Fibroblast of skin of left quadriceps (primary cell): ENCODE measurements around the gene UVRAG.
"Not testable (repeated sequence)": the region's sequence is repeated elsewhere in the genome, so short reads cannot be mapped to it uniquely, and the experiment has no call there.

ENCODE experiments used
- DNase-seq, 2 experiments: peaks; one replicate each; pipeline ENCODE4 v3.0.0-alpha.2; 2013; ENCODE audit warnings: low read depth in 2 of 2

UVRAG gene

DNA sequence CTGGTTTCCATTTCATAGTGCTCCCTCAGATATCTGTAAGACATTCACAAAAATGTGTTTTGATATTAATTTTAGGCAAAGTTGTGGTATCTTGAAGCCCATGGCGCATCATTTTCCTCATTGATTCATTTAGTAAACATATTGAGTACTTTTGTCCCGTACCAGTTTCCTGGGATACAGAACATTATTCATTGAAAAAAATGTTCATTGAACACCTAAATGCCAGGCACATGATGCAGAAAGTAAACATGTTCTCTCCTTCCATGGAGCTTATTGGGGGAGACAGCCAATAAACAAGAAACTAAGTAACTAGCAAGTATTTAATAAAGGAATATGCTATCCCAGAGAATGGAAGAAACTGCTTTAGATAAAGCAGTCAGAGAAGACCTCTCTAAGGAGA, 195.0 kb downstream of the UVRAG start:
- no peak for DNase-seq

GRCh38 chr11:76013526-76013925, 198.5 kb downstream of the UVRAG start:
- no peak for DNase-seq

DNA sequence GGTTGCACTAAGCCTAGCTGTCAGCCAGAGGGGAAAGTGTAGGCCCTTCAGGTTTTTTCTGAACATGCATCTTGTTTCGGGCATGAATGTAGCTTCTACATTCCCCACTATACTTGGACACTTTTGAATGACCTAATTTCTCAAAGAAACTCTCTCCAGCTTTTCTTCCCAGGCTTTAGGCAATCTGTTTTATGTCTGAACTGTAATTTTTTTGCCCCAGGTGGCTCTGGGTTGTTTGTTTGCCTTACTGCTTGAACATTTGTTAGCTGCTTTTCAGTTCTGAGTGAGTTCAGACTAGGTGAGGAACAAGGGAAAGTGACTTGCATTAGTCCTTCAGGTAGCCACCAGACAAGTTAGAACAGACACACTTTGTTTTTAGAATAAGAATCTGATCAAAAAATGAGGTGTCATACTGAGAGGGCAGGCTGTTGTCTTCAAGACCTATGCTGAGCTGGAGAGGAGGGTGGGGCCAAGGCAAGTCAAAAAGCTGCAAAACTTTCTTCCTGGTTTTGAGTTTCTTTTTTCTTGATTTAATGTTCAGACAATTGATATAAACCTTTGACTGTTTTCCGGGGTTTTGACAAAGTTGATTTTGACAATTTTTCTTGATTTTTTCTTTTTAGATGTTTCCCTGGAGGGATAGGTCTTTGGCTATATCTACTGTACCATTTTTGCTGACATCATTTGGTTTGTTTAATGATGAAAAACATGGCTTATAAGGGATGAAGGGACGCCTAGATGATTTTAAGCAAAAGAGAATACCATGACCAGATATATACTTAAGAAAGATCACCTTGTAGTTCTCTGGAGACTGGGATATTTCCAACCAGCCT, 208.4 kb downstream of the UVRAG start:
- no peak for DNase-seq

GRCh38 chr11:76025068-76025467, 210.1 kb downstream of the UVRAG start:
- peak; percentile 91 to 92 for DNase-seq

DNA sequence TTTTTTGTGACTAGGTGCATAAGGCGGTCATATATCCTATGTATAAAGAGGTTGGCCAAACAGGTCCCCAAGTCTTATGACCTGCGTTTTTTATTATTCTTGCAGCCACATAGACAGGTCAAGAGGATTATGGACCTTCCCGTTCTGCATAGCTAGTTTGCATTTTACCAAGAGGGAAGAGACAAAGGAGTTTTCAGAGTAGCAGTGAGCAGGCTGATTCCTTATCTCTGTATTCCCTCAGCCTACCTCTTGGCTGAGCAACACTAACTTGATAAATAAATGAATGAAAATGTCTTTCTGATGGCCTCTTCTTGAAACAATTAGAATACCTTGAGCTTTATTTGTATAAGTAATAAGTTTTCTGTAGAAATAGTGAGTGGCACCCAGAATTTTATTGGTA, 210.8 kb downstream of the UVRAG start:
- no peak for DNase-seq

GRCh38 chr11:76026281-76026680, 211.3 kb downstream of the UVRAG start:
- no peak for DNase-seq

- no peak for DNase-seq
Measured at GRCh38 chr11:76026862-76027261, 211.9 kb downstream of the UVRAG start.

- DNase-seq, result no peak
Measured at GRCh38 chr11:76030286-76030685, 215.3 kb downstream of the UVRAG start.

DNA sequence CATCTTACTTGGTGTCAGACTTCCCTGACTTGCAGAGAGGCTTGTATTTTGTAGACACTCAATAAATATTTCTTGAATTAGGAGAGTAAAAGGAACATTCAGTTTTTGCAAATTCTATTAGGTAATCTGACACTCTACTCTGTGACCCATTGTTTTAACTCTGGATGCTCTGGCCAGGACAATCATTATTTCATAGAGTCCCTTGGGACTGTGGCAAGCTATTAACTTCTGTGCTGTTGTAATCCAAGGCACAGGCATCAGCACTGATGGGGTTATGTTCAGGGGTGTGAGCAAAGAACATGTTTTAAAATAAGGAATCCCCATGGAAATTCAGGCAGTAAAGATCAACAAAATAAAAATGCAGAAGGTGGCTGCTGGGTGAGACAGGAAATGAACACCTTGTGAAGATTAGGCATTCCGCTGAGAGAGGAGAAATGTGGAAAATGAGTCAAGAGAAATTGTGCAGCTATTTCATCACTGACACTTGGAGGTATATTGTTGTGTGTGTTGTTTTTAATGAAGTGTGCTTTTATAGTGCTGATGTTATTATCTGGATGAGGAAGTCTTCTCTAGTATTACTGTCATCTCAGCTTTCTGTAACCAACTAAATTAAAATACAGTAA, 216.1 kb downstream of the UVRAG start:
- DNase-seq, result no peak

DNA sequence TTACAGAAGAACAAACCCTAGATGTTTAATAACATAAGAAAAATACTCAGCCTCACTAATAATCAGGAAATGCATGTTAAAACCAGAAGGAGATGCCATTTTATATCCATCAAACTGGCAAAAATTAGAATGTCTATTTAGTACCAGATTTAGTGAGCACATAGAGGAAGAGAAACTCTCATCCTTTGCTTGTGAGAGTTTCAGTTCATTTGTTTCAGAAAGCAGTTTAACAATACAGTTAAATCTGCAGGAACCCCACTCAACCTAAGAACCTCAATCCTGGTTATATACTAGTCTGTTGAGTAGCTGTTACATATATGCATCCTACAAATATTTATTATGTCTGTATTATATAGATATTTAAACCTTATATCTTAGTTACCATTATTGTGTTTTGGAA, 218.7 kb downstream of the UVRAG start:
- DNase-seq, result no peak

DNA sequence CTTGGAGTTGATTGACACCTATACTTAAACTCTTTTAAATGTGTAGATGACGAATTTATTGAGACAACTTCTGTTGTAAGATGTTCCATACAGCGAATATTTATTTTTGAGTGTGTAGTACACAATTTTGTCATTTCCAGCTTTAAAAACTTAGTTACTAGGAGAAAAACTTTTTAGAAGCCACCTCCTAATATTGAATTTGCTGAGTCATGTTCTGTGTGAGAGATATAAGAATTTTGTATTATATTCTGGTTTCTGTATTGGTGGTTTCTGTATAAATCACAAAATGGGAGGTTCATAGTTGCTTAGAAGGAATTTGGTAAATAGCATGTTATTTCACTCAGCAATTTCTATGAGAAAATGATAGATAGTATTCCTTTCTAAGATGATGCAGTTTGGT, 220.0 kb downstream of the UVRAG start:
- no peak for DNase-seq

GRCh38 chr11:76038608-76039007, 223.6 kb downstream of the UVRAG start:
- DNase-seq, result no peak

DNA sequence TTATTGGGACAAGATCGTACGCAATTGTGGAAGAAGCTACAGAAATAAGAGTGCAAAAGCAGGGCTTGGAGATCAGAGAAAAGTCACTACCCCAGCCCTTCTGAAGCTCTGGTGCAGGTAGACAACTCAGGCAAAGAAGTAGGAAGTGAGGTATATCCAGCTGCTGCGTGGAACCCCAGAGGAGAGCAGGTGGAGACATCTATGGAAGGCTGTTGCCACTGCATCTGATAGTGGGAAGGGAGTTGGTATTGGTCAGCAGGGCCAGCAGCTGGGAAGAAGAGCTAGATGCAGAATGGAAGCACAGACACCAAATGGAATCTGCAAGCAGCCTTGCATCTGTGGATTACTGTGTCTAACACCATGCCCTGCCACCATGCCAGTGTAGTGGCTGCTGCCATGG, 226.2 kb downstream of the UVRAG start:
- no peak for DNase-seq

DNA sequence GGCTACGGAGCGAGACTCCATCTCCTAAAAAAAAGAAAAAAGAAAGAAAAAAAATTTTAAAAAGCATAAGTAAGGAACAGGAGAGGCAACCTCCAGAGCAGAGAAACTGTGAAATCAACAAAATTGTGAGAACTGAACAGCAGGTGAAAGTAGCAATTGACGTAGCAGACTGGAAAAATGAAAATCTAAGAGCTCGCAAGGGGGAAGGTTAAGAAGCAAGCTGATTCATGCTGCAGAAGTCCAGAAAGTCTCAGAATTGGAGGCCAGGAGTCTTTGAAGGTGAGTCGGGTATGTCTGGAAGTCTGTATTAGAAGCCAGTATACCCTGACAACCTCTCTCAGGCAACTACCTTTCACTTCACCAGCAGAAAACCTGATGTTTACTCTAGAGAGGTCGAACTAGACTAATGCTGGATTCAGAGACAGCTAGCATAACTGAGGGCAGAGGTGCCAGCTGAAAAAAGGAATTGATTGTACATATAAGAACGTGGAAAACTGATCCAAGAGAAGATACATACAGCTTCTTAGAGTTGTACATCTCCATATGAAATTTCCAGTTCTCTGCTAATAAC, 229.8 kb downstream of the UVRAG start:
- no peak for DNase-seq

GRCh38 chr11:76047231-76047630, 232.2 kb downstream of the UVRAG start:
- no peak for DNase-seq

GRCh38 chr11:76047766-76048165, 232.8 kb downstream of the UVRAG start:
- DNase-seq, result no peak

DNA sequence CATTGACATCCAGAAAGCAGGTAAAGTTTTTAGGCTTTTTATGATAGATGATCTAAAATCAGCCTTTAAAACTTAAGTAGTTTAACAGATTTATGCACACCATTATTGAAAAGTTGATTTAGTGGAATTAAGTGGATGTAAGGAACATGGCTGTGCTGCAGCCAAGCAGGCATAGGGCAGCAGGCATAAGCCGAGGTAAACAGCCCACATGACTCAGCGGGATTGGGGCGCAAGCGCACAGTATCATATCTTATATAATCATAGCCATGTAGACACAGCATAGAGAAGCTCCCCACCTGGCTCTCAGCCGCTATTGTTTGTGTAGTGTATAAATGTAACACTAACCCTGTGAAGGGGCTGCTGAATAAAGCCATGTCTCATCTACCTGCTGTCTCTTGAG, 233.8 kb downstream of the UVRAG start:
- DNase-seq, result no peak

GRCh38 chr11:76049511-76049910, 234.5 kb downstream of the UVRAG start:
- peak; percentile 53 to 56 for DNase-seq

GRCh38 chr11:76051937-76052336, 236.9 kb downstream of the UVRAG start:
- DNase-seq, result no peak

DNA sequence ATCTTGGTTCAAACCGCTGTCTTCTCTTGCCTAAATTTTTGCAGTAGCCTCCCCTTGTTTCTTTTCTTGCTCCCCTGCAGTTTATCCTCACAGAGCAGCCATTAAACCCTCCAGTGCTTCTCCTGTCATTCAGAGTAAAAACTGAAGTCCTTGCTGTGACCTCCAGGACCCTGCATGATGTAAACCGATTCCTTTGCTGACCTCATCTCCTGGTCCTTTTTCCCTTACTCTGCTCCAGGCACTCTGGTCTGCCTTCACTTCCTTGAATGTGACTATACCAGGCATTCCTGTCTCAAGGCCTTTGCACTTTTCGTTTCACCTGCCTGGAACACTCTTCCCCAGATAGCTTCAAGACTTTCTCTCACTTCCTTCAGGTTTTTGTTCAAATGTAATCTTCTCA, 239.3 kb downstream of the UVRAG start:
- DNase-seq, result no peak

GRCh38 chr11:76056876-76057275, 241.9 kb downstream of the UVRAG start:
- no peak for DNase-seq

- not testable (repeated sequence) for DNase-seq
Measured at GRCh38 chr11:76060475-76061036, 245.5 kb downstream of the UVRAG start.

GRCh38 chr11:76062733-76063132, 247.7 kb downstream of the UVRAG start:
- no peak for DNase-seq
